GM21447 (cell line): ENCODE data around the gene EMC10.

Source experiments
- ATAC-seq: cut with Tn5 transposase; IDR thresholded peaks from one replicate; pipeline ENCODE4 v1.9.1; 2021; ENCODE audit not compliant: unreplicated experiment

The EMC10 gene

DNA sequence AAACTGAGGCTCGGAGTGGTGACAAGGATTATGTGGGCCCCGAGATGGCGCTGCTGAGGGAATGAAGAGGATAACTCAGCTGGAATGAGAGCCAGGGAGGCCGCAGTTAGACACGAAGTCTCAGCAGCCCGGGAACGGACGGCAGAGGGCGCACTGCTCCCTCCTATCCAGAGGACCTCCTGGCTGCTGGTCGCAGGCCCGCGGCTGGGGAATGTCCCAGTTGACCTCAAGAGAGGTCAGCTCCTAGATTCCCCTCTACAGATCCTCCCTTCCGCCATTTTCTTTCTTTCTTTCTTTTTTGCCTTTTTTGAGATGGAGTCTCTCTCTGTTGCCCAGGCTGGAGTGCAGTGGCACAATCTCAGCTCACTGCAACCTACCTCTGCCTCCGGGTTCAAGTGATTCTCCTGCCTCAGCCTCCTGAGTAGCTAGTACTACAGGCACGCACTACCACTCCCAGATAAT, 61.5 kb downstream of the EMC10 start:
- no peak for ATAC-seq
